Middle frontal gyrus (tissue), 1 donor: ENCODE data around the gene OAT.

ENCODE experiments used
- DNase-seq: peaks from one replicate; pipeline ENCODE4 v3.0.0-alpha.2; 2015; ENCODE audit warnings: low spot score; ENCODE audit errors: extremely low spot score

OAT gene

GRCh38 chr10:124403548-124403947 lies 15.2 kb downstream of the OAT start:
- peak; percentile 64 for DNase-seq

- no peak for DNase-seq
These were observed 16.4 kb downstream of the OAT start for GRCh38 chr10:124402273-124402672.

GRCh38 chr10:124401633-124402032 lies 17.1 kb downstream of the OAT start:
- DNase-seq: no peak

- no peak for DNase-seq
These were observed 24.1 kb downstream of the OAT start for GRCh38 chr10:124394583-124394982.

DNA sequence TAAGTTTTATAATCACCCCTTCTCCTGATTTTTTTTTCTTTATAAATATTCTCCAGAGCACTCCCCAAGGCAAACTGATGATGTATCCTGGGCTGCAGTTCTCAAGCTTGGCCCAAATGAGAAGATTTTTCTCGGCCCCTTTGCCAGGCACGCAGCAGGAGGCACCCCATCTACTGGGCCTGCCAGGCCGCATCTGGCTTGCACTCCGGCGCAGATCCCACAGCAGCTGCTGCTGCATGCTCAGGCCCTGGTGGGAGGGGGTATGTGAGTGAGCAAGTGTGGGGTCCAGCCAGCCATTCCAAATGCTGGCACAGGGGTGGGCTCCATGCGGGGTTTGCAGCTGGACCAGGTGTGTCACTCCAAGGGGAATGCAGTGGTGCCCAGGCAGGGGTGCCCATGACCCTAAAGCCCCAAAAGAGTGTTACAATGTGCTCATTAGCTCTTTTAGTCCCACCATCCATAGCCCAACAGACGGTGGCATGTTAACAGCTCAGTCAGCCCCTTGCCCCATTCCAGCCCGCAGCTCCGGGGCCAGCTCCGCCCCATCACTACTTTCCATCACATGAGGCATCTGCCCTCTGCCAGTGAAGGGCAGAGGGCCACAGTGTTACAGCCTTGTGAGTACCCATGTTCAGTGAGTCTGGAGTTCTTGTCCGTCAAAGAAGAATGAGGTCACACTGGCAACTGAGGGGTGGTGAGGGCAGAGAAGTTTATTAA lies 25.9 kb downstream of the OAT start:
- no peak for DNase-seq

- no peak for DNase-seq
These were observed 28.1 kb downstream of the OAT start for GRCh38 chr10:124390471-124391187.

DNA sequence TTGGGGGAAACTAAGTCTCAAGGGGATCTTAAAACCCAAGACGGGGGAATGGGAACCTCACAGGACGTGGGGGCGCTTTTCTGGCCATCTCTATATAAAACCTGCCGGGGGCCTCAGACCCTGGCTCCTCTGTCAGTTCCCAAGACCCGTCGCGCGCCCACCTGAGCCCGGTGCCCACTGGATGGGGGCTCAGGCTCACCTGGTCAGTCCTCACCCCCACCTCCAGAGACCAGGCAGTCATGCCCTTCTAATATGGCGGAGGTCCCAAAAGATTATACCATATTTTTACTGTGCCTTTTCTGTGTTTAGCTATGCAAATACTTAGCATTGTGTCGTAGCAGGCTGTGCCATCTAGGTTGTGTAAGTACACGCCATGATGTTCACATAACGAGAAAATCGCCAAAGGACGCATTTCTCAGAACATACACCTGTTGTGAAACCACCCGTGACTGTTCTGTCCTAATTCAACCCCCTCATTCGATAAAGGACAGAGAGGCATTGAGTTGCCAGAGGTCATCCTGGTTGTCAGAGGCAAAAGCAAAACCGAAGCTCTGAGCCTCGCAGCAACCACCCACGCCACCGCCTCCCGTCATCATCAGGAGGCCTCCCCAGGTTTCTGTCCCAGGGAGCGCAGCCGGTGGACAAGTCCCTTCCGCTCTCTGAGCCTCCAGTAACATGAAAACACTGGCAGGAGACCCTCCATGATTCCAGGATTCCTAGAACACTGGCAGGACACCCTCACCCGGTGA lies 28.9 kb downstream of the OAT start:
- no peak for DNase-seq

- DNase-seq: peak; percentile 88
These were observed 29.7 kb downstream of the OAT start for GRCh38 chr10:124388823-124389612.

- no peak for DNase-seq
These were observed 30.3 kb downstream of the OAT start for GRCh38 chr10:124388476-124388822.

GRCh38 chr10:124387078-124387874 lies 31.4 kb downstream of the OAT start:
- no peak for DNase-seq

DNA sequence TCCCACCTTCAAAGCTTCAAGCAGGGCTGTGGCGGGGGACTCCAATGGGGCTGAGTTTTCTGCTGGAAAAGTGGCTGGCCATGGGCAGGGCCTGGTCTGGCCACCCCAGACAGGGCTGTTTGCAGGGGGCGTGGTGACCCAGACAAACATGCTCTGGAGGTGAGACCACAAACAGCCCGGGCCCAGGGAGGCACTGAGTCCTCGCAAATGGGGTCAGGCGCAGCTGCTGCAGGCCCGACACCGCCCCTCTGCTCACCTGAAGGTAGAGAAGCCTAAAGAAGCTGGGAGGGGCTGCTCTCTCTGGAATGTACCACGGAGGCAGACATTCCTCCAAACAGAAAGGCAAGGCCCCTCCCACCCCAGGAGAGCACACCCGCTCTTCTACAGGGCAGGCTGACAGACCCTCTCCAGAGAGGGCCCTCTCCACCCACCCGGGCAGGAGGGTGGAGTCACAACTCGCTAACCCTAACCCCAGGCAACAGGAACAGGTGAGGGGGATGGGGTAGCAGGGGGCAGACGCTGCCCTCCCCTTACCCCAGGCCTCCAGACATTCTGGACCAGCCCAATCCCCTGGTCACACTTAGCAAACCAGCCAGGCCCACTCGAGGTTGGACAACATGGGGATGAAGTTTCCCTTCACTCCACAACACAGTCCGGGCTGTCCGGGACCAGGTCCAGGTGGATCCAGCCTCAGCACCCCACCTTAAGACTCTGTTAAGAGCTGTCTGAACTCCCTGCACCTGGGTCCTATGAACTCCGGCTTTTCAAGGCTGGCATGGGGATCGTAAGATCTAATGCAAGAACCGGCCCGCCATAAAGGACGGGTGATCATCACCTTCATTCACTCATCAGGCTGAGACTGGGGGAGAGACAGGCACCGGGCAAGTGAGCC lies 32.3 kb downstream of the OAT start:
- no peak for DNase-seq

DNA sequence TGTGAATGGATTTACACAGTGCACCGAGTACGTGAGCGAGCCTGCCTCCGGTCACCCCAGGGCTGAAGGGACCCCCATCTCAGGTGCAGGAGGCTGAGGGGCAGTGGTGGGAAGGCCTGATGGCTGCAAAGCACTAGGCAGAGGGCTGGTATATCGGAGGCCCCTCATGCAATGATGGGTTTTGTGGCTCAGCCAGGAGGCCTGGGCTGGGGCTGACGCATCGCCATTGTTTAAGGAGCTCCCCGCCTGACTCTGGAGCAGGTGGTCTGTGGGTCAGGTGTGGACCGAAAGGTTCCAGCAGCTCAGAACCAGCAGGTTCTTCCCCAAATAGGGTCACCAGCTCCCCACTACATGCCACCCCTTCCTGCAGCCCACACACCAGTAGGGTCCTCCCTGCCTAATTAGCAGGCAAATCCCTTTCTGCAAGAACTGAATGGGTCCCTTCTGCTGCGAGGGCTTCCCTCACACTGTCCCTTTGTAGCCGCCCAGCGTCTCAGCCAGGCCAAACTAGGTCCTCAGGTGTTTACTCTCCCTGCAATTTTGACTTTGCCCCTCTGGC lies 33.0 kb downstream of the OAT start:
- DNase-seq: no peak

- DNase-seq: no peak
These were observed 34.0 kb downstream of the OAT start for GRCh38 chr10:124384591-124385190.

DNA sequence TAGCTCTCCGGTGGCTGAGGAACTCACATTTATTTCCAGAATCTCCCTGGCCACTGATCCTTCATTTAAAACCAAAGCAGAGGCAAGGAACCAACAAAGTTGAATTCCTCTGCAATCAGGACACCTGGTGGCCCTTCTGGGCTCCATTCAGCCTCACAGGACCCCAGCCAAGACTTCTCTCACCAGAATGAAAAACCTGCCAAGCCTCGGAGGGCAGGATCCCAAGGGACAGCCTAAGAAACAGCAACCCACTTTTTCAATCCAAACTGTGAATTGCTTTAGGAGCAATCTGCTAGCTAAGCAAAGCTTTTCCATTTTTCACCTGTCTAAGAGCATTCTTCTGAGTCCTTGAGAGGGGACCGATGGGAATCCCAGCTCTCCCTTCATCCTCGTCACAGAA lies 34.6 kb downstream of the OAT start:
- no peak for DNase-seq

GRCh38 chr10:124383496-124383895 lies 35.2 kb downstream of the OAT start:
- DNase-seq: no peak

GRCh38 chr10:124381011-124381611 lies 37.6 kb downstream of the OAT start:
- DNase-seq: no peak

GRCh38 chr10:124380256-124380995 lies 38.3 kb downstream of the OAT start:
- no peak for DNase-seq

- no peak for DNase-seq
These were observed 39.0 kb downstream of the OAT start for GRCh38 chr10:124379609-124380193.
